Naive thymus-derived CD8-positive, alpha-beta T cell (primary cell): ENCODE data around the gene SLC12A7. TPM values are rescaled to one million over a fixed set of nuclear protein-coding genes. Genes with fewer than 3 reads are reported as not detected.

Experiments used
- ATAC-seq, 2 donors: fragments of 150-1000 bp; cut with Tn5 transposase in 1 of 2; sonication (Bioruptor Pico), chemical (Tn5 transposase) in 1 of 2; 1 replicate in 1 of 2; 2 replicates in 1 of 2; pipeline ENCODE4 v1.10.0; 2021; ENCODE audit warnings: mild to moderate bottlenecking in 2 of 2, moderate library complexity in 2 of 2
- POLR2A ChIA-PET: fragments of 350-600 bp; sonication (Branson Sonifier 250); formaldehyde crosslinking; loops from one replicate; lab custom pipeline; 2021; ENCODE audit warnings: antibody characterized with exemption; lab: Charles Lee
- DNase-seq, 10 donors: peaks; one replicate each; pipeline versions ENCODE4 v3.0.0 to v3.0.0-alpha.2; 2020 to 2022
- H3K27ac Mint-ChIP-seq, 10 donors: one replicate each; pipeline ENCODE4 v1.8.0; 2020 to 2022; ENCODE audit warnings: mild to moderate bottlenecking in 10 of 10, mixed read lengths in 10 of 10, moderate library complexity in 4 of 10, inconsistent platforms in 1 of 10
- H3K27me3 Mint-ChIP-seq, 5 donors: one replicate each; pipeline ENCODE4 v1.8.0; 2021 to 2022; ENCODE audit warnings: mixed read lengths in 5 of 5
- H3K36me3 Mint-ChIP-seq, 3 donors: one replicate each; pipeline ENCODE4 v1.8.0; 2020 to 2022; ENCODE audit warnings: mixed read lengths in 3 of 3, mild to moderate bottlenecking in 2 of 3, inconsistent platforms in 1 of 3
- H3K4me1 Mint-ChIP-seq, 4 donors: one replicate each; pipeline ENCODE4 v1.8.0; 2021 to 2022; ENCODE audit warnings: mixed read lengths in 4 of 4
- H3K4me3 Mint-ChIP-seq, 10 donors: one replicate each; pipeline ENCODE4 v1.8.0; 2020 to 2022; ENCODE audit warnings: mild to moderate bottlenecking in 10 of 10, mixed read lengths in 10 of 10, moderate library complexity in 6 of 10, inconsistent platforms in 1 of 10
- H3K9me3 Mint-ChIP-seq, 9 donors: one replicate each; pipeline ENCODE4 v1.8.0; 2020 to 2022; ENCODE audit warnings: mixed read lengths in 9 of 9, mild to moderate bottlenecking in 3 of 9, inconsistent platforms in 1 of 9, moderate library complexity in 1 of 9
- polyA plus RNA-seq, 3 donors: library from polyadenylated mRNA; unstranded; fragments of 300-500 nt; fragmentation: Illumina TruSeq; gene quantifications; one replicate each; pipeline ENCODE4 v1.2.3, GENCODE V29; 2021
- total RNA-seq, 8 experiments: library from RNA in 2 of 8; stranded (reverse) in 2 of 8; gene quantifications; one replicate each; pipeline ENCODE4 v1.2.3 and lab custom pipeline; 2021 to 2026

SLC12A7 gene
- total and polyA plus RNA-seq, 5 experiments from 2014 or later: 7.3 to 68.3 (median 25.4) TPM

- H3K9me3 Mint-ChIP-seq: no peaks in the 10 kb centered on the region
- H3K27ac Mint-ChIP-seq: no peak overlapping the region
- H3K4me1 Mint-ChIP-seq: no peaks in the 10 kb centered on the region
- POLR2A ChIA-PET: no interaction called here
- H3K27me3 Mint-ChIP-seq: no peaks in the 10 kb centered on the region
- no peak overlapping the region for H3K4me3 Mint-ChIP-seq
- DNase-seq (peak in 1 of 10 donors; percentile 45), ATAC-seq (no peak)
- H3K36me3 Mint-ChIP-seq: no peaks in the 10 kb centered on the region
These were observed 90.5 kb downstream of the SLC12A7 start for GRCh38 chr5:1021136-1021968.

GRCh38 chr5:1020452-1020961 is 91.4 kb downstream of the SLC12A7 start:
- POLR2A ChIA-PET: interaction anchor here (0.7 kb wide), 1 partner anchor 95 kb away, joined by 4 read pairs; no protein-coding TSS in a partner anchor
- no peaks in the 10 kb centered on the region for H3K4me1 Mint-ChIP-seq

GRCh38 chr5:1019001-1019905 is 92.6 kb downstream of the SLC12A7 start:
- POLR2A ChIA-PET: no interaction called here
- no peaks in the 10 kb centered on the region for H3K36me3 Mint-ChIP-seq
- DNase-seq: peak in 1 of 10 donors; percentile 51
- H3K4me1 Mint-ChIP-seq: no peaks in the 10 kb centered on the region
- no peak overlapping the region for H3K27ac Mint-ChIP-seq
- H3K9me3 Mint-ChIP-seq: no peaks in the 10 kb centered on the region
- no peaks in the 10 kb centered on the region for H3K27me3 Mint-ChIP-seq
- no peak overlapping the region for H3K4me3 Mint-ChIP-seq
- ATAC-seq: no peak

More at GRCh38 chr5:1020452-1020961, 91.4 kb downstream of the SLC12A7 start:
- H3K36me3 Mint-ChIP-seq: no peaks in the 10 kb centered on the region
- H3K27me3 Mint-ChIP-seq: no peaks in the 10 kb centered on the region
- no peak for ATAC-seq
- H3K9me3 Mint-ChIP-seq: no peaks in the 10 kb centered on the region
- peak in 1 of 10 donors; percentile 58 for DNase-seq
- H3K4me3 Mint-ChIP-seq: no peak overlapping the region
- no peak overlapping the region for H3K27ac Mint-ChIP-seq

GRCh38 chr5:1018596-1018995 is 93.3 kb downstream of the SLC12A7 start:
- Mint-ChIP-seq H3K9me3 (no peaks in the 10 kb centered on the region), H3K4me1 (no peaks in the 10 kb centered on the region), H3K27ac (no peak overlapping the region), H3K27me3 (no peaks in the 10 kb centered on the region), H3K36me3 (no peaks in the 10 kb centered on the region), H3K4me3 (no peak overlapping the region)
- DNase-seq: peak in 1 of 10 donors; percentile 52
- POLR2A ChIA-PET: no interaction called here
- no peak for ATAC-seq

GRCh38 chr5:1017691-1018455 is 94.0 kb downstream of the SLC12A7 start:
- Mint-ChIP-seq H3K27ac (no peak overlapping the region), H3K4me3 (no peak overlapping the region), H3K27me3 (peaks cover 0 to 2% (median 0%) of the 10 kb centered on the region in 5 donors), H3K36me3 (no peaks in the 10 kb centered on the region), H3K9me3 (no peaks in the 10 kb centered on the region), H3K4me1 (no peaks in the 10 kb centered on the region)
- ATAC-seq (no peak), DNase-seq (peak in 1 of 10 donors; percentile 18)
- POLR2A ChIA-PET: no interaction called here

GRCh38 chr5:1017056-1017455 is 94.8 kb downstream of the SLC12A7 start:
- Mint-ChIP-seq H3K4me1 (no peaks in the 10 kb centered on the region), H3K36me3 (no peaks in the 10 kb centered on the region), H3K4me3 (no peak overlapping the region), H3K9me3 (no peaks in the 10 kb centered on the region), H3K27me3 (peaks cover 0 to 5% (median 2%) of the 10 kb centered on the region in 5 donors), H3K27ac (no peak overlapping the region)
- peak in 1 of 10 donors; percentile 50 for DNase-seq
- POLR2A ChIA-PET: no interaction called here
- ATAC-seq: no peak

GRCh38 chr5:1016476-1016875 is 95.4 kb downstream of the SLC12A7 start:
- Mint-ChIP-seq H3K36me3 (no peaks in the 10 kb centered on the region), H3K4me3 (no peak overlapping the region), H3K27ac (peak overlapping the region in 1 of 10 donors; percentile 40), H3K27me3 (peaks cover 0 to 11% (median 5%) of the 10 kb centered on the region in 5 donors), H3K4me1 (peaks cover 0 to 1% (median 0%) of the 10 kb centered on the region in 4 donors), H3K9me3 (no peaks in the 10 kb centered on the region)
- ATAC-seq: no peak
- DNase-seq: no peak
- POLR2A ChIA-PET: interaction anchor here (0.9 kb wide), 1 partner anchor 10 kb away, joined by 3 read pairs; no protein-coding TSS in a partner anchor

GRCh38 chr5:1016036-1016435 is 95.8 kb downstream of the SLC12A7 start:
- no peaks in the 10 kb centered on the region for H3K9me3 Mint-ChIP-seq
- no peak overlapping the region for H3K4me3 Mint-ChIP-seq
- POLR2A ChIA-PET: interaction anchor here (0.9 kb wide), 1 partner anchor 11 kb away, joined by 3 read pairs; no protein-coding TSS in a partner anchor
- ATAC-seq (no peak), DNase-seq (peak in 1 of 10 donors; percentile 46)
- peaks cover 2 to 16% (median 10%) of the 10 kb centered on the region in 5 donors for H3K27me3 Mint-ChIP-seq
- H3K27ac Mint-ChIP-seq: no peak overlapping the region
- H3K4me1 Mint-ChIP-seq: peaks cover 0 to 6% (median 3%) of the 10 kb centered on the region in 4 donors
- H3K36me3 Mint-ChIP-seq: no peaks in the 10 kb centered on the region

GRCh38 chr5:1015507-1015906 is 96.4 kb downstream of the SLC12A7 start:
- Mint-ChIP-seq H3K27me3 (peaks cover 4 to 21% (median 12%) of the 10 kb centered on the region in 5 donors), H3K9me3 (no peaks in the 10 kb centered on the region), H3K4me3 (no peak overlapping the region), H3K27ac (no peak overlapping the region), H3K4me1 (peaks cover 2 to 8% (median 4%) of the 10 kb centered on the region in 4 donors), H3K36me3 (no peaks in the 10 kb centered on the region)
- POLR2A ChIA-PET: no interaction called here
- ATAC-seq (no peak), DNase-seq (peak in 1 of 10 donors; percentile 28)

GRCh38 chr5:1014781-1015221 is 97.1 kb downstream of the SLC12A7 start:
- peaks cover 6 to 28% (median 17%) of the 10 kb centered on the region in 5 donors for H3K27me3 Mint-ChIP-seq
- peaks cover 5 to 11% (median 7%) of the 10 kb centered on the region in 4 donors for H3K4me1 Mint-ChIP-seq
- no peak for ATAC-seq
- no peak overlapping the region for H3K4me3 Mint-ChIP-seq
- H3K36me3 Mint-ChIP-seq: no peaks in the 10 kb centered on the region
- peak in 1 of 10 donors; percentile 54 for DNase-seq
- no peak overlapping the region for H3K27ac Mint-ChIP-seq
- POLR2A ChIA-PET: no interaction called here
- H3K9me3 Mint-ChIP-seq: no peaks in the 10 kb centered on the region

- Mint-ChIP-seq H3K4me1 (peaks cover 5 to 14% (median 8%) of the 10 kb centered on the region in 4 donors), H3K36me3 (no peaks in the 10 kb centered on the region), H3K27ac (no peak overlapping the region), H3K27me3 (peaks cover 6 to 31% (median 20%) of the 10 kb centered on the region in 5 donors), H3K4me3 (no peak overlapping the region), H3K9me3 (no peaks in the 10 kb centered on the region)
- no peak for ATAC-seq
- POLR2A ChIA-PET: no interaction called here
- peak in 1 of 10 donors; percentile 55 for DNase-seq
These were observed 97.5 kb downstream of the SLC12A7 start for GRCh38 chr5:1014346-1014745.

- Mint-ChIP-seq H3K27me3 (peaks cover 6 to 31% (median 20%) of the 10 kb centered on the region in 5 donors), H3K9me3 (no peaks in the 10 kb centered on the region), H3K4me1 (peaks cover 5 to 14% (median 8%) of the 10 kb centered on the region in 4 donors), H3K27ac (no peak overlapping the region), H3K4me3 (no peak overlapping the region), H3K36me3 (no peaks in the 10 kb centered on the region)
- POLR2A ChIA-PET: no interaction called here
- DNase-seq (peak in 1 of 10 donors; percentile 50), ATAC-seq (no peak)
These were observed 97.9 kb downstream of the SLC12A7 start for GRCh38 chr5:1013948-1014301.
